Endothelial cell of umbilical vein (primary cell): ENCODE data around the gene LSM6. TPM values are rescaled to one million over a fixed set of nuclear protein-coding genes. Genes with fewer than 3 reads are reported as not detected.

Source experiments
- BruUV-seq: library from RNA; stranded (reverse); fragments of 400-500 nt; replicated peaks from 2 replicates; lab custom pipeline; 2021; lab: Mats Ljungman, UMichigan
- CTCF ChIA-PET: fragments of 300-600, 350-600 bp; sonication (Branson Sonifier 250); formaldehyde crosslinking; loops from one replicate; lab custom pipeline; 2021; ENCODE audit warnings: antibody characterized with exemption, inconsistent platforms; lab: Charles Lee
- POLR2A ChIA-PET: fragments of 300-600, 350-600 bp; sonication (Branson Sonifier 250); formaldehyde crosslinking; loops from one replicate; lab custom pipeline; 2021; ENCODE audit warnings: antibody characterized with exemption, inconsistent platforms; lab: Charles Lee
- DNase-seq: peaks from one replicate; pipeline ENCODE4 v3.0.0-alpha.2; 2011; ENCODE audit warnings: low read depth, low spot score
- FAIRE-seq: peaks from 2 replicates; lab custom pipeline; 2011; peaks lifted over from hg19 to GRCh38; lab: Jason Lieb, UNC
- H2AFZ ChIP-seq: 2 replicates; pipeline ENCODE4 v1.6.0; 2012; ENCODE audit warnings: low read depth, low read length, control low read depth, inconsistent platforms
- H3K27ac ChIP-seq: 2 replicates; pipeline ENCODE4 v1.5.1; 2011; ENCODE audit warnings: low read depth, mild to moderate bottlenecking, control low read depth, low read length, moderate library complexity; ENCODE audit not compliant: insufficient read depth
- H3K27me3 ChIP-seq, 2 experiments: 2 replicates each; pipeline versions ENCODE4 v1.6.0 to v1.6.1; 2011; ENCODE audit warnings: low read length in 2 of 2, mixed read lengths in 1 of 2; ENCODE audit not compliant: control insufficient read depth in 2 of 2, insufficient read depth in 2 of 2
- H3K36me3 ChIP-seq, 2 experiments: 2 replicates in 1 of 2; 3 replicates in 1 of 2; pipeline ENCODE4 v1.5.1; 2011; ENCODE audit warnings: low read length in 2 of 2, mild to moderate bottlenecking in 1 of 2, moderate library complexity in 1 of 2; ENCODE audit not compliant: control insufficient read depth in 2 of 2, insufficient read depth in 2 of 2; ENCODE audit errors: extremely low read depth in 1 of 2
- H3K4me1 ChIP-seq: 3 replicates; pipeline ENCODE4 v1.5.1; 2011; ENCODE audit warnings: mild to moderate bottlenecking, low read length; ENCODE audit not compliant: control insufficient read depth, insufficient read depth; ENCODE audit errors: extremely low read depth
- H3K4me2 ChIP-seq: 2 replicates; pipeline ENCODE4 v1.6.1; 2011; ENCODE audit warnings: low read length, control low read depth, mixed read lengths; ENCODE audit not compliant: insufficient read depth
- H3K4me3 ChIP-seq, 3 experiments: fragments of 200-600 bp in 1 of 3; sonication (generic), shearing (Covaris generic) in 1 of 3; replicated peaks in 1 of 3; 2 replicates each; pipeline ENCODE4 v1.5.1; 2011 to 2016; ENCODE audit warnings: control low read depth in 3 of 3, low read length in 3 of 3, mild to moderate bottlenecking in 2 of 3, inconsistent platforms in 1 of 3, low read depth in 1 of 3, moderate library complexity in 1 of 3; ENCODE audit not compliant: insufficient read depth in 1 of 3
- H3K79me2 ChIP-seq: 2 replicates; pipeline ENCODE4 v1.6.0; 2012; ENCODE audit warnings: low read length, inconsistent platforms; ENCODE audit not compliant: control insufficient read depth, insufficient read depth
- H3K9ac ChIP-seq: replicated peaks from 2 replicates; pipeline ENCODE3; 2011; ENCODE audit warnings: low read length, control low read depth; ENCODE audit not compliant: insufficient read depth; ENCODE audit errors: extremely low read depth
- H3K9me1 ChIP-seq: replicated peaks from 3 replicates; pipeline ENCODE4 v1.6.0; 2011; ENCODE audit warnings: mild to moderate bottlenecking, low read length; ENCODE audit not compliant: control insufficient read depth, insufficient read depth; ENCODE audit errors: extremely low read depth
- H3K9me3 ChIP-seq: replicated peaks from 2 replicates; pipeline ENCODE4 v1.5.1; 2012; ENCODE audit warnings: low read length, inconsistent platforms; ENCODE audit not compliant: control insufficient read depth, insufficient read depth
- H4K20me1 ChIP-seq: replicated peaks from 2 replicates; pipeline ENCODE3; 2011; ENCODE audit warnings: mild to moderate bottlenecking, low read length; ENCODE audit not compliant: control insufficient read depth, insufficient read depth; ENCODE audit errors: extremely low read depth
- CTCF ChIP-seq, 2 donors: IDR thresholded peaks; 1 replicate in 1 of 2; 2 replicates in 1 of 2; pipeline ENCODE4 v1.5.1; 2011; ENCODE audit warnings: low read length in 2 of 2, mild to moderate bottlenecking in 2 of 2, moderate library complexity in 2 of 2, control low read depth in 1 of 2, inconsistent platforms in 1 of 2, low read depth in 1 of 2; ENCODE audit not compliant: insufficient read depth in 1 of 2; ENCODE audit errors: extremely low read depth in 1 of 2
- EZH2 ChIP-seq: IDR thresholded peaks from 2 replicates; pipeline ENCODE4 v1.6.1; 2012; ENCODE audit warnings: borderline replicate concordance, low read depth, mild to moderate bottlenecking, moderate library complexity, low read length, inconsistent platforms; ENCODE audit not compliant: severe bottlenecking
- FOS ChIP-seq: IDR thresholded peaks from 2 replicates; pipeline ENCODE4 v1.6.1; 2011; ENCODE audit warnings: mild to moderate bottlenecking, low read length, moderate library complexity, borderline replicate concordance; ENCODE audit not compliant: insufficient read depth
- GATA2 ChIP-seq: IDR thresholded peaks from 2 replicates; pipeline ENCODE4 v1.7.0; 2011; ENCODE audit warnings: low read depth, mild to moderate bottlenecking, moderate library complexity, mixed read lengths, low read length; ENCODE audit not compliant: insufficient read length, insufficient read depth
- JUN ChIP-seq: IDR thresholded peaks from 2 replicates; pipeline ENCODE4 v1.6.1; 2011; ENCODE audit warnings: borderline replicate concordance, low read depth; ENCODE audit not compliant: insufficient read length, insufficient read depth
- MAX ChIP-seq: IDR thresholded peaks from 2 replicates; pipeline ENCODE4 v1.6.1; 2011; ENCODE audit not compliant: insufficient read depth, insufficient read length
- MYC ChIP-seq: IDR thresholded peaks from one replicate; pipeline ENCODE4 v1.6.1; 2011; ENCODE audit warnings: mild to moderate bottlenecking, low read depth, low read length
- POLR2A ChIP-seq: IDR thresholded peaks from 2 replicates; pipeline ENCODE4 v1.6.1; 2012; ENCODE audit warnings: low read depth, mild to moderate bottlenecking, control low read depth, low read length
- POLR2AphosphoS5 ChIP-seq: IDR thresholded peaks from 2 replicates; pipeline ENCODE4 v1.6.1; 2012; ENCODE audit warnings: low read depth, mild to moderate bottlenecking, control low read depth, low read length, moderate library complexity; ENCODE audit not compliant: insufficient read depth
- dilution Hi-C: fragments of 300-500 bp; cut with MboI; formaldehyde crosslinking; loops from one replicate; pipeline ENCODE4 v1.15.0; 2019; ENCODE audit warnings: low sequenced_read_pairs; ENCODE audit not compliant: extremely low pct_ligation_motif_present
- intact Hi-C: fragments of 100-400 bp; cut with micrococcal nuclease; formaldehyde crosslinking; loops from one replicate; pipeline ENCODE4 v1.10.0; 2022
- polyA plus RNA-seq, 4 experiments: library from polyadenylated mRNA; depleted of rRNA in 3 of 4; stranded (reverse) in 3 of 4; unstranded in 1 of 4; fragments of >200 nt; gene quantifications; 2 replicates each; pipeline versions ENCODE4 v1.2.1 to v1.2.3, GENCODE V29; 2011 to 2012; ENCODE audit warnings: missing spikeins in 1 of 4
- total RNA-seq: library from RNA; stranded (reverse); gene quantifications from 2 replicates; pipeline ENCODE4 v1.2.3, GENCODE V29; 2021

LSM6 gene
- total and polyA plus RNA-seq, 2 donors (not counting 3 experiments of a cell fraction or from before 2014, with no cell fraction given), result 20.3 to 43.1 TPM

DNA sequence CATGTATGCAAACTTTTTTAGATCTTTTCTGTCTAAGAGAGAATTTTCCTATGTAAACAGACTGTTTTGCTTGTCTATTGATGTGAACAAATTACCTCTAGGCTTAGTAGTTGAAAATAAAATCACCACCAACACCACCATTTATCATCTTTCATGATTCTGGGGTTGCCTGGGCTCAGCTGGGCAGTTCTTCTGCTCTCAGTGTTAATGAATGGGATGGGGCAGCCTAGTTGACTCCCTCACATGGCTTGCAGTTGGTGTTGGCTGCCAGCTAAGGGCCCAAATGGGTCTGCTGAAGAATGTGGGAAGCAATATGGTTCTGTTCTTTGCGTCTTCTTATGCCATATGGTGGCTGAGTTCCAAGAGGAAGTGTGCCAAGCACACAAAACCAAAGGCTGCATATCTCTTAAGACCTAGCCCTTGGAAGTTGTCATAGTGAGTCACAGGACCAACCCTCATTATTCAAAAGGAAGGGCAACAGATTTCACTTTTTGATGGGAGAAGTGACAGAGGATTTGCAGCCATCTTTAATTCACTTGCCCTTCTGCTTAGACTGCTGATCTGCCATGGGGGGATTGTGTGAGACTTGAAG is 56.7 kb downstream of the LSM6 start:
- H3K79me2 ChIP-seq, result no peaks in the 10 kb centered on the region
- H3K27ac ChIP-seq, result no peak overlapping the region
- intact Hi-C loops (no loop called here), dilution Hi-C loops (no loop called here)
- no peaks in the 10 kb centered on the region for H3K4me1 ChIP-seq
- H3K9ac ChIP-seq, result no peak overlapping the region
- CTCF ChIA-PET, result interaction anchor here (0.7 to 1.6 kb wide), 2 partner anchors 759 to 865 kb away, joined by 4 to 6 read pairs; no protein-coding TSS in a partner anchor
- no peak overlapping the region for H2AFZ ChIP-seq
- DNase-seq, result no peak
- H3K27me3 ChIP-seq, result peaks cover 3% of the 10 kb centered on the region in 2 experiments
- no peaks in the 10 kb centered on the region for H3K9me3 ChIP-seq
- no peaks in the 10 kb centered on the region for H3K9me1 ChIP-seq
- POLR2A ChIA-PET, result no interaction called here
- no TSS peak for BruUV-seq
- no peak overlapping the region for H3K4me2 ChIP-seq
- no peaks in the 10 kb centered on the region for H4K20me1 ChIP-seq
- no peak for TF ChIP-seq JUN
- no peak for TF ChIP-seq MAX
- peak; percentile 16 for TF ChIP-seq FOS
- TF ChIP-seq MYC, result no peak
- no peak for TF ChIP-seq EZH2
- no peak for TF ChIP-seq POLR2A
- peak; percentile 57 for TF ChIP-seq GATA2
- TF ChIP-seq POLR2AphosphoS5, result no peak
- TF ChIP-seq CTCF (IDR thresholded peaks at IDR 0.05; ENCODE audit: extremely low read depth in 1 of 2, insufficient read depth in 1 of 2, low read depth in 1 of 2, low read length in 2 of 2), result no peak
- no peak overlapping the region for H3K4me3 ChIP-seq
- FAIRE-seq, result no peak
- H3K36me3 ChIP-seq, result no peaks in the 10 kb centered on the region
